HG03432 (cell line): ENCODE results near the gene WEE2.
"Not testable (repeated sequence)": the region's sequence is repeated elsewhere in the genome, so short reads cannot be mapped to it uniquely, and the experiment has no call there.

Experiments
- ATAC-seq: cut with Tn5 transposase; IDR thresholded peaks from one replicate; pipeline ENCODE4 v1.9.1; 2021; ENCODE audit warnings: mild to moderate bottlenecking, moderate library complexity; ENCODE audit not compliant: unreplicated experiment

The WEE2 gene

GRCh38 chr7:141689072-141689825 lies 18.9 kb upstream of the WEE2 start:
- not testable (repeated sequence) for ATAC-seq

- ATAC-seq: no peak
Observed at GRCh38 chr7:141691540-141691939, 16.6 kb upstream of the WEE2 start.

- ATAC-seq: no peak
Observed at GRCh38 chr7:141691961-141692360, 16.2 kb upstream of the WEE2 start.

- ATAC-seq: no peak
Observed at GRCh38 chr7:141693082-141693481, 15.1 kb upstream of the WEE2 start.

- no peak for ATAC-seq
Observed at GRCh38 chr7:141695803-141696289, 12.3 kb upstream of the WEE2 start.

GRCh38 chr7:141696348-141696747 lies 11.8 kb upstream of the WEE2 start:
- no peak for ATAC-seq

GRCh38 chr7:141697211-141697871 lies 10.8 kb upstream of the WEE2 start:
- ATAC-seq: no peak

- no peak for ATAC-seq
Observed at GRCh38 chr7:141698247-141699015, 9.7 kb upstream of the WEE2 start.

GRCh38 chr7:141699860-141700259 lies 8.3 kb upstream of the WEE2 start:
- no peak for ATAC-seq

GRCh38 chr7:141700296-141700847 lies 7.8 kb upstream of the WEE2 start:
- ATAC-seq: no peak

- no peak for ATAC-seq
Observed at GRCh38 chr7:141700848-141701371, 7.2 kb upstream of the WEE2 start.

- ATAC-seq: peak; percentile 83
Observed at GRCh38 chr7:141701489-141702046, 6.6 kb upstream of the WEE2 start.

GRCh38 chr7:141702047-141702567 lies 6.0 kb upstream of the WEE2 start, which contains the start of gene DENND11:
TSS of gene DENND11 (minus strand) at chr7:141702166. CDS start at chr7:141702153, 13 bp downstream.
- ATAC-seq: peak; percentile 83

GRCh38 chr7:141702892-141703291 lies 5.3 kb upstream of the WEE2 start:
- no peak for ATAC-seq

GRCh38 chr7:141704112-141704511 lies 4.0 kb upstream of the WEE2 start:
- ATAC-seq: no peak

GRCh38 chr7:141704741-141705140 lies 3.4 kb upstream of the WEE2 start:
- no peak for ATAC-seq

GRCh38 chr7:141706239-141707064 lies 1.7 kb upstream of the WEE2 start:
- no peak for ATAC-seq

GRCh38 chr7:141709318-141709717 lies 1.2 kb downstream of the WEE2 start:
- ATAC-seq: no peak

GRCh38 chr7:141709749-141710148 lies 1.6 kb downstream of the WEE2 start:
- no peak for ATAC-seq
